ENCODE measurements around the gene FNDC3B.

GRCh38 chr3:172346161-172346560, 306.8 kb downstream of the FNDC3B start:
- TF ChIP-seq POLR2A (IDR thresholded peaks at IDR 0.05) (no peak), CTCF (IDR thresholded peaks at IDR 0.05 in 8 of 11, conservative IDR thresholded peaks at IDR 0.05 in 3 of 11) (no peak)
